Hypothalamus (tissue), 51 donors: ENCODE data around the gene SEZ6.
A peak's percentile ranks its signal among the peaks of the same experiment; 100 is the strongest.

ENCODE experiments used
- DNase-seq, 51 donors: peaks; one replicate each; lab custom pipeline; 2025; lab: John Stamatoyannopoulos, UW

SEZ6 gene

GRCh38 chr17:28908640-28909167, 97.1 kb downstream of the SEZ6 start:
- DNase-seq = peak in 2 of 51 donors; percentile 16 to 26

GRCh38 chr17:28907709-28908475, 97.9 kb downstream of the SEZ6 start:
- DNase-seq = peak in 1 of 51 donors; percentile 5

GRCh38 chr17:28906706-28907438, 99.0 kb downstream of the SEZ6 start:
- peak in 4 of 51 donors; percentile 12 to 59 (median 28) for DNase-seq

- DNase-seq = peak in 12 of 51 donors; percentile 5 to 59 (median 18)
Measured at GRCh38 chr17:28906276-28906675, 99.6 kb downstream of the SEZ6 start.
